Neural cell (in vitro differentiated cells): ENCODE data around the gene ARHGEF7.

Experiments
- EP300 ChIP-seq: fragments of 450-650 bp; conservative IDR thresholded peaks from 2 replicates; pipeline ENCODE4 v1.6.1; 2014; ENCODE audit warnings: antibody characterized with exemption, mild to moderate bottlenecking, moderate library complexity; ENCODE audit not compliant: poor library complexity, severe bottlenecking
- EZH2 ChIP-seq: fragments of 200-600, 300-800 bp; shearing (Covaris generic), sonication (generic); IDR thresholded peaks from 2 replicates; pipeline ENCODE4 v1.6.1; 2014; ENCODE audit warnings: antibody characterized with exemption, low read length, borderline replicate concordance, mild to moderate bottlenecking; ENCODE audit not compliant: insufficient read depth, poor library complexity, severe bottlenecking
- POLR2AphosphoS5 ChIP-seq: IDR thresholded peaks from 2 replicates; pipeline ENCODE4 v1.6.1; 2012
- RAD21 ChIP-seq: fragments of 450-650 bp; conservative IDR thresholded peaks from 2 replicates; pipeline ENCODE4 v1.6.1; 2014; ENCODE audit warnings: antibody characterized with exemption, mild to moderate bottlenecking, moderate library complexity
- SMC3 ChIP-seq: fragments of 450-650 bp; conservative IDR thresholded peaks from 2 replicates; pipeline ENCODE4 v1.6.1; 2014; ENCODE audit warnings: antibody characterized with exemption, mild to moderate bottlenecking, moderate library complexity; ENCODE audit not compliant: poor library complexity
- TAF1 ChIP-seq: IDR thresholded peaks from 2 replicates; pipeline ENCODE4 v1.6.1; 2012; ENCODE audit warnings: low read depth
- TF ChIP-seq, protein P1 (sequence below): fragments of 450-650 bp; IDR thresholded peaks from 2 replicates; pipeline ENCODE4 v1.5.1; 2014; ENCODE audit warnings: antibody characterized with exemption, mild to moderate bottlenecking, moderate library complexity; ENCODE audit not compliant: poor library complexity, severe bottlenecking
- TF ChIP-seq, protein P2 (sequence below): IDR thresholded peaks from 2 replicates; pipeline ENCODE4 v1.6.1; 2012; ENCODE audit warnings: borderline replicate concordance

DNA sequence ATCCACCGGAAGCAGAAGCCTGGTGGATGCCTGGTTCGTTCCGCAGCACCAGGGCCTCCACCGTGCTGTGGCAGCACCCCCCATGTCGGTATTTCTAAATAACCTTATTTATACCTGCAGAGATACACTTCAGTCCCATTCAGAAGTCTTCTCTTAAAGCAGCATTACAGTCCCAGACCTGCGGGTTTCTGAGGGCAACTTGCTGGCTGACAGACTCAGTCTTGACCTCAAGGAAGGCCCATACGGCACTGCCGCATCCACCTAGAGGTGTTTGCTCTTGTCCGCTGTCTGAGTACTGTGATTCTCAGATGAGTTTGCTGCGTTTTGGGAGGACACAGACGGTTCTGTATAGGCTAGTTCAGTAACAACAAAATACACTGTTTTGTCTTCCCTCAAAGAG lies 188.4 kb downstream of the ARHGEF7 start:
- TF ChIP-seq, protein P1, sequence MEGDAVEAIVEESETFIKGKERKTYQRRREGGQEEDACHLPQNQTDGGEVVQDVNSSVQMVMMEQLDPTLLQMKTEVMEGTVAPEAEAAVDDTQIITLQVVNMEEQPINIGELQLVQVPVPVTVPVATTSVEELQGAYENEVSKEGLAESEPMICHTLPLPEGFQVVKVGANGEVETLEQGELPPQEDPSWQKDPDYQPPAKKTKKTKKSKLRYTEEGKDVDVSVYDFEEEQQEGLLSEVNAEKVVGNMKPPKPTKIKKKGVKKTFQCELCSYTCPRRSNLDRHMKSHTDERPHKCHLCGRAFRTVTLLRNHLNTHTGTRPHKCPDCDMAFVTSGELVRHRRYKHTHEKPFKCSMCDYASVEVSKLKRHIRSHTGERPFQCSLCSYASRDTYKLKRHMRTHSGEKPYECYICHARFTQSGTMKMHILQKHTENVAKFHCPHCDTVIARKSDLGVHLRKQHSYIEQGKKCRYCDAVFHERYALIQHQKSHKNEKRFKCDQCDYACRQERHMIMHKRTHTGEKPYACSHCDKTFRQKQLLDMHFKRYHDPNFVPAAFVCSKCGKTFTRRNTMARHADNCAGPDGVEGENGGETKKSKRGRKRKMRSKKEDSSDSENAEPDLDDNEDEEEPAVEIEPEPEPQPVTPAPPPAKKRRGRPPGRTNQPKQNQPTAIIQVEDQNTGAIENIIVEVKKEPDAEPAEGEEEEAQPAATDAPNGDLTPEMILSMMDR, result no peak
- TF ChIP-seq EZH2 (no peak), TAF1 (no peak), SMC3 (no peak), EP300 (no peak), POLR2AphosphoS5 (no peak), RAD21 (no peak)
- TF ChIP-seq, protein P2, sequence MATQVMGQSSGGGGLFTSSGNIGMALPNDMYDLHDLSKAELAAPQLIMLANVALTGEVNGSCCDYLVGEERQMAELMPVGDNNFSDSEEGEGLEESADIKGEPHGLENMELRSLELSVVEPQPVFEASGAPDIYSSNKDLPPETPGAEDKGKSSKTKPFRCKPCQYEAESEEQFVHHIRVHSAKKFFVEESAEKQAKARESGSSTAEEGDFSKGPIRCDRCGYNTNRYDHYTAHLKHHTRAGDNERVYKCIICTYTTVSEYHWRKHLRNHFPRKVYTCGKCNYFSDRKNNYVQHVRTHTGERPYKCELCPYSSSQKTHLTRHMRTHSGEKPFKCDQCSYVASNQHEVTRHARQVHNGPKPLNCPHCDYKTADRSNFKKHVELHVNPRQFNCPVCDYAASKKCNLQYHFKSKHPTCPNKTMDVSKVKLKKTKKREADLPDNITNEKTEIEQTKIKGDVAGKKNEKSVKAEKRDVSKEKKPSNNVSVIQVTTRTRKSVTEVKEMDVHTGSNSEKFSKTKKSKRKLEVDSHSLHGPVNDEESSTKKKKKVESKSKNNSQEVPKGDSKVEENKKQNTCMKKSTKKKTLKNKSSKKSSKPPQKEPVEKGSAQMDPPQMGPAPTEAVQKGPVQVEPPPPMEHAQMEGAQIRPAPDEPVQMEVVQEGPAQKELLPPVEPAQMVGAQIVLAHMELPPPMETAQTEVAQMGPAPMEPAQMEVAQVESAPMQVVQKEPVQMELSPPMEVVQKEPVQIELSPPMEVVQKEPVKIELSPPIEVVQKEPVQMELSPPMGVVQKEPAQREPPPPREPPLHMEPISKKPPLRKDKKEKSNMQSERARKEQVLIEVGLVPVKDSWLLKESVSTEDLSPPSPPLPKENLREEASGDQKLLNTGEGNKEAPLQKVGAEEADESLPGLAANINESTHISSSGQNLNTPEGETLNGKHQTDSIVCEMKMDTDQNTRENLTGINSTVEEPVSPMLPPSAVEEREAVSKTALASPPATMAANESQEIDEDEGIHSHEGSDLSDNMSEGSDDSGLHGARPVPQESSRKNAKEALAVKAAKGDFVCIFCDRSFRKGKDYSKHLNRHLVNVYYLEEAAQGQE, result no peak
